ENCODE measurements around the gene CDH4.

CDH4 gene

GRCh38 chr20:61668065-61668650, 416.1 kb downstream of the CDH4 start (continued):
- TF ChIP-seq ZNF707 (tag by site-specific recombination; IDR thresholded peaks at IDR 0.05) (no peak), ZSCAN18 (tag by site-specific recombination; IDR thresholded peaks at IDR 0.05) (no peak), ZNF202 (tag by site-specific recombination; IDR thresholded peaks at IDR 0.05; ENCODE audit: borderline replicate concordance) (no peak), PRDM2 (tag by site-specific recombination; IDR thresholded peaks at IDR 0.05; ENCODE audit: borderline replicate concordance) (no peak), ZNF311 (tag by site-specific recombination; IDR thresholded peaks at IDR 0.05; ENCODE audit: borderline replicate concordance) (no peak), ZNF549 (tag by site-specific recombination; IDR thresholded peaks at IDR 0.05) (no peak), IKZF3 (tag by site-specific recombination; IDR thresholded peaks at IDR 0.05) (no peak), ZNF324 (tag by site-specific recombination; IDR thresholded peaks at IDR 0.05) (no peak), PRDM1 (tag by site-specific recombination; IDR thresholded peaks at IDR 0.05) (no peak), ZFHX2 (tag by site-specific recombination; conservative IDR thresholded peaks at IDR 0.05) (peak; percentile 48), ZBTB8A (tag by site-specific recombination; IDR thresholded peaks at IDR 0.05) (no peak), ZNF23 (tag by site-specific recombination; IDR thresholded peaks at IDR 0.05; ENCODE audit: borderline replicate concordance) (no peak)
- TF ChIP-seq, protein P1, sequence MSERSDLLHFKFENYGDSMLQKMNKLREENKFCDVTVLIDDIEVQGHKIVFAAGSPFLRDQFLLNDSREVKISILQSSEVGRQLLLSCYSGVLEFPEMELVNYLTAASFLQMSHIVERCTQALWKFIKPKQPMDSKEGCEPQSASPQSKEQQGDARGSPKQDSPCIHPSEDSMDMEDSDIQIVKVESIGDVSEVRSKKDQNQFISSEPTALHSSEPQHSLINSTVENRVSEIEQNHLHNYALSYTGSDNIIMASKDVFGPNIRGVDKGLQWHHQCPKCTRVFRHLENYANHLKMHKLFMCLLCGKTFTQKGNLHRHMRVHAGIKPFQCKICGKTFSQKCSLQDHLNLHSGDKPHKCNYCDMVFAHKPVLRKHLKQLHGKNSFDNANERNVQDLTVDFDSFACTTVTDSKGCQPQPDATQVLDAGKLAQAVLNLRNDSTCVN (tag by site-specific recombination; optimal IDR thresholded peaks at IDR 0.05): no peak
- TF ChIP-seq, protein P2, sequence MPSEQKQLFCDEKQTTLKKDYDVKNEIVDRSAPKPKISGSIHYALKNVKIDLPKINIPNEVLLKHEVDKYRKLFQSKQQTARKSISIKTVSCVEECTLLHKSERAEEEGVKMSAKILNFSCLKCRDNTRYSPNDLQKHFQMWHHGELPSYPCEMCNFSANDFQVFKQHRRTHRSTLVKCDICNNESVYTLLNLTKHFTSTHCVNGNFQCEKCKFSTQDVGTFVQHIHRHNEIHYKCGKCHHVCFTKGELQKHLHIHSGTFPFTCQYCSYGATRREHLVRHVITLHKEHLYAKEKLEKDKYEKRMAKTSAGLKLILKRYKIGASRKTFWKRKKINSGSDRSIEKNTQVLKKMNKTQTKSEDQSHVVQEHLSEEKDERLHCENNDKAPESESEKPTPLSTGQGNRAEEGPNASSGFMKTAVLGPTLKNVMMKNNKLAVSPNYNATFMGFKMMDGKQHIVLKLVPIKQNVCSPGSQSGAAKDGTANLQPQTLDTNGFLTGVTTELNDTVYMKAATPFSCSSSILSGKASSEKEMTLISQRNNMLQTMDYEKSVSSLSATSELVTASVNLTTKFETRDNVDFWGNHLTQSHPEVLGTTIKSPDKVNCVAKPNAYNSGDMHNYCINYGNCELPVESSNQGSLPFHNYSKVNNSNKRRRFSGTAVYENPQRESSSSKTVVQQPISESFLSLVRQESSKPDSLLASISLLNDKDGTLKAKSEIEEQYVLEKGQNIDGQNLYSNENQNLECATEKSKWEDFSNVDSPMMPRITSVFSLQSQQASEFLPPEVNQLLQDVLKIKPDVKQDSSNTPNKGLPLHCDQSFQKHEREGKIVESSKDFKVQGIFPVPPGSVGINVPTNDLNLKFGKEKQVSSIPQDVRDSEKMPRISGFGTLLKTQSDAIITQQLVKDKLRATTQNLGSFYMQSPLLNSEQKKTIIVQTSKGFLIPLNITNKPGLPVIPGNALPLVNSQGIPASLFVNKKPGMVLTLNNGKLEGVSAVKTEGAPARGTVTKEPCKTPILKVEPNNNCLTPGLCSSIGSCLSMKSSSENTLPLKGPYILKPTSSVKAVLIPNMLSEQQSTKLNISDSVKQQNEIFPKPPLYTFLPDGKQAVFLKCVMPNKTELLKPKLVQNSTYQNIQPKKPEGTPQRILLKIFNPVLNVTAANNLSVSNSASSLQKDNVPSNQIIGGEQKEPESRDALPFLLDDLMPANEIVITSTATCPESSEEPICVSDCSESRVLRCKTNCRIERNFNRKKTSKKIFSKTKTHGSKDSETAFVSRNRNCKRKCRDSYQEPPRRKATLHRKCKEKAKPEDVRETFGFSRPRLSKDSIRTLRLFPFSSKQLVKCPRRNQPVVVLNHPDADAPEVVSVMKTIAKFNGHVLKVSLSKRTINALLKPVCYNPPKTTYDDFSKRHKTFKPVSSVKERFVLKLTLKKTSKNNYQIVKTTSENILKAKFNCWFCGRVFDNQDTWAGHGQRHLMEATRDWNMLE (tag by site-specific recombination; conservative IDR thresholded peaks at IDR 0.05; ENCODE audit: low read depth): no peak
